COR-L47 (cell line): Measurements from ENCODE around the gene ACTN1.

Source experiments
- DNase-seq: peaks from one replicate; lab custom pipeline; 2025; lab: John Stamatoyannopoulos, UW

ACTN1 gene

GRCh38 chr14:68888883-68889282 is 90.2 kb downstream of the ACTN1 start:
- no peak for DNase-seq

GRCh38 chr14:68888025-68888850 is 90.9 kb downstream of the ACTN1 start:
- no peak for DNase-seq

- peak; percentile 60 for DNase-seq
Observed at GRCh38 chr14:68886109-68886434, 93.0 kb downstream of the ACTN1 start.

- no peak for DNase-seq
Observed at GRCh38 chr14:68885226-68886108, 93.6 kb downstream of the ACTN1 start.

- DNase-seq = peak; percentile 53
Observed at GRCh38 chr14:68884031-68885030, 94.8 kb downstream of the ACTN1 start.

- no peak for DNase-seq
Observed at GRCh38 chr14:68882235-68882634, 96.9 kb downstream of the ACTN1 start.

GRCh38 chr14:68881396-68881795 is 97.7 kb downstream of the ACTN1 start:
- DNase-seq = no peak

GRCh38 chr14:68880581-68881105 is 98.5 kb downstream of the ACTN1 start:
- no peak for DNase-seq

- no peak for DNase-seq
Observed at GRCh38 chr14:68879841-68880575, 99.1 kb downstream of the ACTN1 start.

- no peak for DNase-seq
Observed at GRCh38 chr14:68879321-68879781, 99.8 kb downstream of the ACTN1 start.

- no peak for DNase-seq
Observed at GRCh38 chr14:68878908-68879307, 100.2 kb downstream of the ACTN1 start.

GRCh38 chr14:68877993-68878575 is 101.0 kb downstream of the ACTN1 start:
- no peak for DNase-seq

- DNase-seq = no peak
Observed at GRCh38 chr14:68876976-68877375, 102.1 kb downstream of the ACTN1 start.

- no peak for DNase-seq
Observed at GRCh38 chr14:68874746-68875155, 104.4 kb downstream of the ACTN1 start.

- DNase-seq = peak; percentile 18
Observed at GRCh38 chr14:68873376-68873775, 105.7 kb downstream of the ACTN1 start.

- no peak for DNase-seq
Observed at GRCh38 chr14:68871392-68871791, 107.7 kb downstream of the ACTN1 start.

GRCh38 chr14:68866991-68867533 is 112.0 kb downstream of the ACTN1 start:
- DNase-seq = no peak

GRCh38 chr14:68865542-68865941 is 113.6 kb downstream of the ACTN1 start:
- DNase-seq = no peak

GRCh38 chr14:68864361-68864750 is 114.7 kb downstream of the ACTN1 start:
- DNase-seq = no peak
